Occipital lobe (tissue), 2 donors: ENCODE measurements around the gene OPHN1. TPM values are rescaled to one million over a fixed set of nuclear protein-coding genes. Genes with fewer than 3 reads are reported as not detected.
"Not testable (repeated sequence)": the region's sequence is repeated elsewhere in the genome, so short reads cannot be mapped to it uniquely, and the experiment has no call there.

ENCODE experiments used
- DNase-seq: peaks from one replicate; lab custom pipeline; 2025; lab: John Stamatoyannopoulos, UW
- total RNA-seq: library from RNA; depleted of rRNA; stranded (reverse); fragments of >200 nt; gene quantifications from one replicate; pipeline ENCODE4 v1.2.3, GENCODE V29; 2014

OPHN1 gene
- total RNA-seq, 1 donor from 2014 or later: 50.8 TPM

DNA sequence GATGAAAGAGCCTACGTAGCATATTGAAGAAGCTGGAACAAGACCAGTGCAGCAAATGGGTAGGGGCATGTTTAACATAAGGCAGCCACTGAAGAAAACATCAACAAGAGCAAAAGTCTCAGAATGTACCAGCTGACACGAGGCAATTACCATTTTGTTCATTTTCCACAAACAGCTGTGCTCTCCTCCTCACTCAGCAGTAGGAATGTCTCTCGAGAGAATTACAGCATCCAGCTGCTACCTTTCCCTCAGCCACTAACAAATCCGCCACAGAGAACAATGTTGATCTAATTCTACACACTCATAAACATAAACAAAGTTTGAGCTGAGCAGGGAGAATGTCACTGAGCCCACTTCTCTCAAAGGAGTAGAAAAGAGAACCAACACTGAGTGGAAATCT, 68.0 kb downstream of the OPHN1 start:
- no peak for DNase-seq

DNA sequence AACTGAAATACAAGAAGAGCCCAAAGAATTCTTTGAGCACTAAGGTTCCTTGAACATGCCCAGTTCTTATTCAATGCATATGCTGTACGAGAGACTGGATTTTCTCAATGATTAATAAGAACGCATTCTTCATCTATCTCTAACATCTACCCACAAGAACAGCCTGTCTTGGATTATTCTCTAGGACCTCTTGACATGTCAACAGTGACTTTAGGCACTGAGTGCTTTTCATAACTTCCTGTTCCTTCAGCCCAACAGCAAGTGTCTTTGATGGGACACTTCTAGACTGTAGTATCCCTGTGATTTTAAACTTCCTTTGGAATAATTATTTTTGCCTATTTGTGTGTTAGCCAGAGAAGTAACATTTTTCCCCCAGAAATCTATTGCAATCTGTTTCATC, 69.3 kb downstream of the OPHN1 start:
- no peak for DNase-seq

DNA sequence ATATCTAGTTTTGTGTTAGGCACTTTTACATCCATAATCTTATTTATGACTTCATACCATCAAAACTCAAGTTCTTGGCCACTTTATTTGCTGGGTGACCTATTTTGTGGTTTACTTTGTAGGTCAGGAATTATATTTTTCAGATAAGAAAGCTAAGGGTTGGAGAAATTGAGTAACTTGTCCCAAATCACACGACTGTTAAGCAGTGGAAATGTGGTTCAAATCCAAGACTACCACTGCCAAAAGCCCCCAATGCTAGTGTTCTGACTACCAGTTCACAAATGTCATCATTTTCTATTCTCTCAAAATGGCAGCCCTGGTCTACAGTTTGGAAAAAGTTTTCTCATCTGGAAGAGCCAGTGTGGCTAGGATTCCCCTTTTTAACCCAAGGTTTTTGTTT, 74.6 kb downstream of the OPHN1 start:
- no peak for DNase-seq

DNA sequence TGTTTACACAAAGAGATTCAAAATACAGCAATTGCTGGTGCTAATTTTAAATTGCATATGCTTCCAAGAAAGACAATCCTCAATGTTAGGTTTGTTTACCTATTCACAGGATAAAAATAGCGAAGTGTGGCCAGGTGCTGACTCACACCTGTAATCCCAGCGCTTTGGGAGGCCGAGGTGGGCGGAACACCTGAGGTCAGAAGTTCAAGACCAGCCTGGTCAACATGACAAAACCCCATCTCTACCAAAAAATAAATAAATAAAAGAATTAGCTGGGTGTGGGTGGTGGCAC, 77.7 kb downstream of the OPHN1 start:
- DNase-seq: no peak

DNA sequence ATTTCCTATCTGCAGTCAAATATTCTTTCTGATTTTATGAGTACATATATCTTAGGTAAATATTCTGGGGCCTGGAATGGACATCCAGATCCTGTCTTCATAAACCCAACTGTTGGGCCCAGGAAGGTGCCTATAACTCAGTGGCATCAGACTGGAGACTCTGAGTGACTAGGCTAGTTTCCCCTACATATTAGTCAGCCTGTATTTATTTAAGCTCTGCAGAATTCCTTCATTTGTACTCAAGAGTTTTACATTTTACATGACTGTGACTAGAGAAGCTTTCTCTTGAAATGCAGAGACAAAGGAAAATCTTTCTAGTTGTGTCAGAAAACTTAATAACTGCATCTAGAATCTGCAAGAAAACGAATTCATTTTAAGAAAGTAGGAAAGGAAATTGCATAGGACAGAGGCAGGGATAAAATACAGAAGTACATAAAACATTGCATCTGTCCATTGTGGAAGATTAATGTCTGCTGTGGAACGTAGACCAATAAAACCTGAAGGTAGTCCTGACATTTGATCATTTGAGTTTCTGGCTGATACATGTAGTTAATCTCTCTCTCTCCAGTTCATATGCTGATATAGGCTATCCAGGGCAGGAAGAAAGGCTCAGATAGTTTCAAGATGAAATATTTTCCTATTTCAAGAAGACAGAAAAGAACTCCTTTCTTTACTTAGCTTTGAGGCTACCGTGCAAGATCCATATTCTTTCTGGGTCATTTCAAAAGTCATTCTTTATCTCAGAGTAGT, 78.2 kb downstream of the OPHN1 start:
- DNase-seq: no peak

DNA sequence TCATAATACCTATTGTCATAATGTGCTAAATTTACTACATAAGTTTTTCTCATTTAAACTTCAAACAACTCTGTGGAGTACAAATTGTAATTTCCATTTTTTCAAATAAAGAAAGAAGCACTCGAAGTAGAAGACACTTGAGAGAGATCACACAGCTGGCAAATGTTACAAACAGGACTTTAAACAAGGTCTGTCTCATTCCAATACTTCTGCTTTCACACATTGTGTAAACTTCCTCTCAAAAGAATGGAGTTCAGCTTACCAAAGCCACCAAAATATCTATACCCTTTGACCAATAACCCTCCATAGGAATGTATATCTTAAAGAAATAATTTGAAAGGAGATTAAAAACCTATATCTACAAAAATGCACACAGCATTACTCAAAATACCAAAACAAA, 88.3 kb downstream of the OPHN1 start:
- no peak for DNase-seq

DNA sequence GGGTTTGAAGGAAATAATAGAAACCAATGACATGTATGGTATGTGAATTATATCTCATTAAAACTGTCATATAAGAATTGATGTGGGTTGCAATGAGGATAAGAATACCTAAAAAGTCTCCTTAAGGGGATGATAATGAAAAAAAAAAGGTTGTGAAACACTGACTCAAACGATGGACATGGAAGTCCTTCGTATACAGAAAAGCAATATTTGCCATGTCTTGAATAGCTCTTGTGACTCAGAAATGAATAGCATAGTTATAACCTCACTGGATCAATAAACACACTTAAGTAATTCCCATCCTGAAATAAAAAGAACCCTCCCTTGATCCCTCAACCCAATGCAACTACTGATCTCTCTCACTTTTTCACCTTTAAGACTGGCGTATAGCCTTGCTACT, 89.7 kb downstream of the OPHN1 start:
- DNase-seq: no peak

DNA sequence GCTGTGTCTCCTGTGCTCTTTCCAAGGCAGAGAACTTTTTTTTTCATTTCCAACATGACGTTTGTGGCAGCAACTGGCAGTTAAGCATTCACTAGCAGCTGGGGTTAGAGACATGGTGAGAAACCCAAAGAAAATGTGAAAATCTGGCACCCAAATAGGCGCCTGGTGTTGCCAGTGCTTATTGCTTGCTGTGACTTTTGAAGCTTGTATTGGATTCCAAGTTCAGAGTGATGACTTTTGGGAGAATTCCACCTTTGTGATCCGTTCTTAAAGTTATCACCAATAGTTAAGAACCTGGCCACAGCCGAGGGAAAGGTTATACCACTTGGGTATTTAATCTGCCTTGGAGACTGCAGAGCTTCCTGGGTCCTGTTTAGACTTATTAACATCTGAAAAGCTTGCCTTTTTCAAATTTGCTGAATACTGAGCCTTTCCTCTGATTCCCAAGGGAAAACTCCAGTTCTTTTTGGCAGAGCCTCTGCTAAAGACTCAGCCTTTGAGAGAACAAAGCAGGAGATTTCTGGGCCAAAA, 101.0 kb downstream of the OPHN1 start:
- DNase-seq: peak; percentile 0

DNA sequence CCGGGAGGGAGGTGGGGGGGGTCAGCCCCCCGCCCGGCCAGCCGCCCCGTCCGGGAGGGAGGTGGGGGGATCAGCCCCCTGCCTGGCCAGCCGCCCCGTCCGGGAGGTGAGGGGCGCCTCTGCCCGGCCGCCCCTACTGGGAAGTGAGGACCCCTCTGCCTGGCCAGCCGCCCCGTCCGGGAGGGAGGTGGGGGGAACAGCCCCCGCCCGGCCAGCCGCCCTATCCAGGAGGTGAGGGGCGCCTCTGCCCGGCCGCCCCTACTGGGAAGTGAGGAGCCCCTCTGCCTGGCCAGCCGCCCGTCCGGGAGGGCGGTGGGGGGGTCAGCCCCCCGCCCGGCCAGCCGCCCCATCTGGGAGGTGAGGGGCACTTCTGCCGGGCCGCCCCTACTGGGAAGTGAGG, 106.5 kb downstream of the OPHN1 start:
- not testable (repeated sequence) for DNase-seq

DNA sequence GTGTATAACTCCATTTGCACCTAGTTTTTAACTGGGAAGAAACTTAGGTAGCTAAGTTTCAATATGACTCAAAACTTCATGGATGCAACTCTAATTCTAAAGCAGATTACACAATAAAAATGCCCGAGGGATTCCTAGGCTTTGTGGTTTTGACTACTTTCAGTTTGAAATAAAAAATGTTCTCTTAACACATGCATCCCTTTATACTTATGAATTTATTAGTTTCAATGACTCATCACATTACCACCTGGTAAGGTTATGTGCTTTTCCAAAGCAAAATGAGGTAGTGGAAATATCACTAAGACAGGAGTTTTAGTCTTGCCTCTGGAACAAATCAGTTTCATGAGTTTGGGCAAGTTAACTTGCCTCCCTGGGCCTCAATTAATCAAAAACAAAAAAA, 125.5 kb downstream of the OPHN1 start:
- DNase-seq: no peak

DNA sequence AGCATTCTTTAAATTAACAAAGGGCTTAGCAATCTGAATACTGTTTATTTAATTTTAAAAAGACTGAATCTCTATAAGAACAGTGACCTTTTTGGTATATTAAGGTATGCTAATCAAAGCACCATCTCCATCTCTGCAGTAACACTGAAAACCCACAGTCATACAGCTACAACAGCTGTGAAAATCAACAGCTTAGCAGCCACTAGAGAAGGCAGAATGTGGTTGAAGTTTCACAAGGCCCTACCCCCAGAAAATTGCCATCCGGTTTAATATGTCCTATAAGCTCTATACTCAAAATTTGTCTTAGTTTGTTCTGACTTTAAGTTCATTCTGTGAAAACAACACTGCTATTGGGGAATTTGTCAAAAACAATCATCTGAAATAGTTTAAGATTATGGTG, 128.7 kb downstream of the OPHN1 start:
- no peak for DNase-seq

DNA sequence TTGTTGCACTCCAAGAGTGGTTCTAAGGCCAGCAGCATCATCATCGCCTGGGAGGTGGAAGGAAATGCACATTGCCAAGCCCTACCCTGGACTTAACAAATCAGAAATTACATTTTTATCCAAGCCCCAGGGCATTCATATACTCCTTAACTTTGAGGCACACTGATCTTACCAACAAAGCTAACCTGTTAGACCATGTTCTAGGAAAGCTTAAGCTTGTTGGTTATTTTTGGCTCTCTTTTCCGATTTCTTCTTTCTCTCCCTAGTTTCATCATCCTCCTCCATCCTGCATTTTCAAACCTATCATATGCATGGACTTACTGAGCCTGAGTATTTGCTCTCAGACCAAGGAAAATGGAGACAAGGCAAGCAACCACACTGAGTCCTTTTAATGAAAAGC, 133.4 kb downstream of the OPHN1 start:
- no peak for DNase-seq

DNA sequence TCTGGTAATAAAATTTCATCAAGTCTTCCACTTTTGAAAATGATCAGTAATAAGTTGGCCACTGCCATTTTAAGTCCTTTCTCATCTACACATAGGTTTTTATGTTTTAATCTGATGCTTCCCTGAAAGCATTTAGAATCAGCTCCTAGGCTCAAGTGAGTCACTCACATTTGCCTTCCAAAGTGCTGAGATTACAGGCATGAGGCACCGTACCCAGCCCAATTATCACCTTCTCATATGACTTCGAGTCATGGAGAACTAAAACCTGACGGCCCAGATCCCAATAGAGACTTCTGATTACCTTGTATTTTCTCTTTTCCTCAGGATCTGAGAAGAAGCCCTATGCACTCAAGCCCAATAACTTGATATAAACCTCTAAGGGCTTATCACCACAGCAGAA, 140.8 kb downstream of the OPHN1 start:
- DNase-seq: no peak

DNA sequence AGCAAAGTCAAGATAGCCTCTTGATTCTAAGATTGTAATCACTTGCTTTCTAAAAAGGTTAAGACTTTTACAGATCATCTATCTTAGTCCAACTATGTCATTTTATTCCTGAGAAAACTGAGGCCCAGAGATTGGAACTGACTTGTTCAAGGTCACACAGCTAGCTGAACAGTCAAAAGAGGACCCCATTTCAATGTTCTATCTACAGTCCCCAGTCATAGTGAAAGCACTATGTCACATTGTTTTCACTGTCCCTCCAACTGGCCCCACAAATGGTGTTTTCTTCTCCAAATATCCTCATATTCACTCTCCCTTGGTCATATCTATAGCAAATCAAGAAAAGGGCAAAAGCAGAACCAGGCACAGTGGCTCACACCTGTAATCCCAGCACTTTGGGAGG, 145.2 kb downstream of the OPHN1 start:
- DNase-seq: no peak

DNA sequence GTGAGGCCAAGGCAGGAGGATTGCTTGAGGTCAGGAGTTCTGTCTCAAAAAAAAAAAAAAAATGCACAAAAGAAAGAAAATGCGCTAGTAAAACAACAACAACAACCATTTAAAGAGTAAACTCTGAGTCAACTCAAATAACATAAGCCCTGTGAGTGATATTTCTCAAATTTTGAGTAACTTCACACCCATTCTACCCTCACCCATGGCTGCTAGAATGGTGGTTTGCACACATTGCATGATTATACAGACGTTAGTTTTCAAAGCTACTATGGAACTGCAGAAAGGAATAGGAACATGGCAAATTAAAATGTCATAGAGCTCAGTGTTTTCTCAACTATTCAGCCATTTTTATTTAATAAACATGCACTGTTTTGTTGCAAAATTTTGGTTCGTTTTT, 145.9 kb downstream of the OPHN1 start:
- no peak for DNase-seq

DNA sequence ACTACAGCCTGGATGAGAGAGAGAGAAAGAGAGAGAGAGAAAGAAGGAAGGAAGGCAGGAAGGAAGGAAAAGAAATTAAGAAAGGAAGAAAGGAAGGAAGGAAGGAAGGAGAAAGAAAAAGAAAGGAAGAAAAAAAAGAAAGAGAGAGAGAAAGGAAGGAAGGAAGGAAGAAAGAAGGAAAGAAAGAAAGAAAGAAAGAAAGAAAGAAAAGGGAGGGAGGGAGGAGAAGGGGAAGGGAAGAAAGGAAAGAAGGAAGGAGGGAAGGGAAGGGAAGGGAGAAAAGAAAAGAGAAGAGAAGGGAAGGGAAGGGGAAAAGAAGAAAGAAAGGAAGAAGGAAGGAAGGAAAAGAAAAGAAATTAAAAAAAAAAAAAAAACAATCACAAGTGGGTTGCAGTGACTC, 146.3 kb downstream of the OPHN1 start:
- DNase-seq: no peak

DNA sequence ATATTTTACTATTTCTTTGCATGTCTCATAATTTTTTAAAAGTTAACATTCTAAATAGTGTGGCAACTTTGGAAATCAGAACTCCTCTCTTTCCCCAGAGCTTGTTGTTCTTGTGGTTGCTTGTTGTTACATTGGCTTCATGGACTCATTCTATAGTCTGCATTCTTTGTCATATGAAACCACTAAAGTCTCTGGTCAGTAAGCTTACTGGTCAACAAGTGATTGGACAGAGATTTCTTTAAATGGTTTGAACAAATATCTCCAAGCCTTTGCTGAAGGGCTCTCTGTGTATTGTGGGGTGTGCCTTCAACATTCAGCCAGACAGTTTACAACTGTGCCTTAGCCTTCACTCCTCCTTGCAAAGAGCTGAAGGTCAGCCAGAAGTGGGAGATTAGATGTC, 147.2 kb downstream of the OPHN1 start:
- no peak for DNase-seq

DNA sequence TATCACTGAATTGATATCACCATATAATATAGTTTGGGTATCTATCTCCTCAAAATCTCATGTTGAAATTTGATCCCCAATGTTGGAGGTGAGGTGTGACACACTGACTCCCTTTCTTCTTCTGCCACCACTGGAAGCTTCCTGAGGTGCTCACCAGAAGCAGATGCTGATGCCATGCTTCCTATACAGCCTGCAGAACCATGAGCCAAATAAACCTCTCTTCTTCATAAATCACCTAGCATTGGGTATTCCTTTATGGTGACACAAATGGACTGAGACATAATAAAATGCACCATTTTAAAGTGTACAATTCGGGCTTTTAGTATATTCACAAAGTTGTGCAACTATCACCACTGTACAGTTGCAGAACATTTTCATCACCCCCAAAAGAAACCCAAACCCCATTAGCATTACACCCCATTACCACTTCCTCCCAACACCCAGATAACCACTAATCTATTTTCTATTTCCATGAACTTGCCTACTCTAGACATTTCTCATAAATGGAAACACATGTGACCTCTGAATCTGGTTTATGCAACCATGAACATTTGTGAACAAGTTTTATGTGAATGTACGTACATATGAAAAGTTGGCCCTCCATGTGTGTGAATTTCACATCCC, 148.9 kb downstream of the OPHN1 start:
- DNase-seq: no peak

DNA sequence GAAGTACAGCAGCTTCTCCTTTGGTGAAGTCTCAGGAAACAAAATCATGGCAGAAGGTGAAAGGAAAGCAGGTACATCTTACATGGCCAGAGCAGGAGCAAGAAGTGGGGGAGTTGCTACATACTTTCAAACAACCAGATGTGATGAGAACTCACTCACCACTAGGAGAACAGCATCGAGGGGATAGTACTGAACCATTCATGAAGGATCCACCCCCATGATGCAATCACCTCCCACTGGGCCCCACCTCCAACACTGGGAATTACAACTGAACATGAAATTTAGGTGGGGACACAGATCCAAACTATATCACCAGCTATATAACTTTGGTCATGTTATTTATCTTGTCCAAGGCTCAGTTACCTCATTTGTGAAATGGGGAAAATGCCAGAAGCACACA, 159.4 kb downstream of the OPHN1 start:
- no peak for DNase-seq

DNA sequence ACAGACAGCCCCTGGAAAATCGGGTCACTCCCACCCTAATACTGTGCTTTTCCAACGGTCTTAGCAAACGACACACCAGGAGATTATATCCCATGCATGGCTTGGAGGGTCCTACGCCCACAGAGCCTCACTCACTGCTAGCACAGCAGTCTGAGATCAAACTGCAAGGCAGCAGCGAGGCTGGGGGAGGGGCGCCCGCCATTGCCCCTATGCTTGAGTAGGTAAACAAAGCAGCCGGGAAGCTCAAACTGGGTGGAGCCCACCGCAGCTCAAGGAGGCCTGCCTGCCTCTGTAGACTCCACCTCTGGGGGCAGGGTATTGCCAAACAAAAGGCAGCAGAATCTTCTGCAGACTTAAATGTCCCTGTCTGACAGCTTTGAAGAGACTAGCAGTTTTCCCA, 168.5 kb downstream of the OPHN1 start:
- not testable (repeated sequence) for DNase-seq

DNA sequence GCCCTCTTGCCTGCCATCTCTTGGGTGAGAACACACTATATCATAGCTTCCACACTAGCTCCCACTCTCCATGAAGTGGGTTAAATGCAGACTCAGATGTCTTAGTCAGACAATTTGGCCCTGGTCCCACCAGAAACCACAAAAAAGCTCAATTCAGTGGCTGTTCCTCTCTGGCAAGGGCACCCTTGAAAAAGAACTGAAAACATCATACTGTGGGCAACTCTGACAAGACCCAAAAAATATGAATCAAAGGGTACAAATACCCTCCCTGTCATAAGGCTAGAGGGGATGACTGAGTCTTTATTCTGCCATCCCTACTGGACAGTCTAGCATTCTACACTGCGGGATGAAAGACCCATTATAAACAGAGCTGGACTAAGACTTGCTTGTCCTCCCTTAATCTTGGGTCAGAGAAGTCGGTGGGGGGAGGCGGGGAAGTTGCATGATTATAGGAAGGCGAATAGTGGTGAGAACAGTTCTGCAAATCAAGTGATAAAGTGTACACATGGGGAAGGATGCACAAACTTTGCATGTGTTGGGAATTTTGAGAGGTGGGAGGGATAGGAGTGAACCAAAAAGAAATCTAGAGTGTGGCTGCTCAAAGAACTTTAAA, 172.1 kb downstream of the OPHN1 start:
- peak; percentile 1 for DNase-seq

DNA sequence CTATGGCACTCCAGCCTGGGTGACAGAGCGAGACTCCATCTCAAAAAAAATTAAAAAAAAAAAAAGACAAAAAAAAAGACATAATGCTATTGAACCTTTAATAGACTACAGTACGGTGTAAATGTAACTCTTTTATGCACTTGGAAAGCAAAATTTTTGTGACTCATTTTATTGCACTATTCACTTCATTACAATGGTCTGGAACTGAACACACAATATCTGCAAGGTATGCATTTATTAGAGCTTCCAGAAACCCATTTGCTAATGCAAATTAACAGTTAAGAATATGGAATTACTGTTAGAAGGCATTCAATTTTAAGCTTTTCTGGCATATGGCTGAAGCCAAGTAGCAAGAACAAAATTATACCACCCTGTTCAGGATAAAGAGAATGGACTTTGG, 176.3 kb downstream of the OPHN1 start:
- no peak for DNase-seq
